PC-3 (cell line): ENCODE results near the gene RMND1.

ENCODE experiments used
- CTCF ChIP-seq: fragments of 300-600 bp; sonication (generic); conservative IDR thresholded peaks from 2 replicates; pipeline ENCODE4 v1.5.1; 2017; ENCODE audit warnings: antibody characterized with exemption, low read depth, mild to moderate bottlenecking, low read length
- EZH2 ChIP-seq: fragments of 300-600 bp; sonication (generic); IDR thresholded peaks from one replicate; pipeline ENCODE4 v1.6.1; 2017; ENCODE audit warnings: antibody characterized with exemption, mild to moderate bottlenecking, low read length; ENCODE audit not compliant: unreplicated experiment
- EZH2phosphoT487 ChIP-seq: fragments of 300-600 bp; sonication (generic); IDR thresholded peaks from 2 replicates; pipeline ENCODE4 v1.6.1; 2018; ENCODE audit warnings: mild to moderate bottlenecking, antibody characterized with exemption, low read length, borderline replicate concordance

GRCh38 chr6:151375833-151376232, 76.1 kb downstream of the RMND1 start:
- TF ChIP-seq CTCF (no peak), EZH2 (no peak), EZH2phosphoT487 (no peak)
